ENCODE measurements around the gene SMG6.

DNA sequence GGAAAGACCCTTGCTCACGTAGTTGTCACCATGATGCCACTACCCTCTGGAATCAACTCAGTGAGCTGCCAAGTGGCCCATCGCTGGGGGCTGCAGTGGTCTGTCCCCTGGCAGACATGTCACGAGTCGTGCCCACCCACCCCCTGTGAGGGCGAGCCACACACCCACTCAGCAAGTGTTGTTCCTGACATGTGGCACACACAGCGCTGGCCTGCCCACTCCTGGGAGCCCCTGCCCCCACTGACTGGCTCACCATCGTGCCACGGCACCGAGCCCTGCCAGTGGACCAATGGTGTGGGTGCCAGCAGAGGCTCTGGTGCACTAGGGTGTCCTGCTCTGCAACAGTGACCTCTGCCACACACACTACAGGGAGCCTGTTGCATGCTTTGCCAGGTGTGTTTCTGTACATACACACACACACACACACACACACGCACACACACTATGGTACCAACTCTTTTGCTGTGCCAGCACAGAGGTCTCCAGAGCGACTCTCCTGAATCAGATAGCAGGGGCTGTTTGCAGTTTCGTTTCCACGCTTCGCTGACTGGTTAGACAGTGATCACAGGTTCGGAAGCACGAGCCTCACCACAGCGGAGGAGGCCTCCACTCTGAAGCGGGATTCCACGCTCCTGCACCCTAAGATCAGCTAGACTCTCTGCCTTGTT is 286.2 kb downstream of the SMG6 start:
- no peak for TF ChIP-seq CTCF (IDR thresholded peaks at IDR 0.05)
- TF ChIP-seq POLR2A (IDR thresholded peaks at IDR 0.05) = no peak

Data from heart left ventricle (tissue), 13 donors.